Endodermal cell (in vitro differentiated cells): Measurements from ENCODE around the gene TCF25. TPM values are rescaled to one million over a fixed set of nuclear protein-coding genes. Genes with fewer than 3 reads are reported as not detected.

Experiments
- DNase-seq: peaks from one replicate; pipeline ENCODE4 v3.0.0-alpha.2; 2017
- H3K27ac ChIP-seq: 2 replicates; pipeline ENCODE4 v1.5.1; 2013; ENCODE audit warnings: mild to moderate bottlenecking, low read depth, low read length, moderate library complexity
- H3K27me3 ChIP-seq: 2 replicates; pipeline ENCODE4 v1.6.1; 2013; ENCODE audit warnings: mild to moderate bottlenecking, low read length, moderate library complexity; ENCODE audit not compliant: insufficient read depth, control insufficient read depth, poor library complexity, severe bottlenecking
- H3K36me3 ChIP-seq: 2 replicates; pipeline ENCODE4 v1.7.0; 2013; ENCODE audit warnings: mild to moderate bottlenecking, low read length, moderate library complexity; ENCODE audit not compliant: control insufficient read depth, insufficient read depth
- H3K4me1 ChIP-seq: one replicate; pipeline ENCODE4 v1.7.0; 2013; ENCODE audit warnings: low read length; ENCODE audit not compliant: control insufficient read depth, insufficient read depth
- H3K4me3 ChIP-seq: 2 replicates; pipeline ENCODE4 v1.5.1; 2013; ENCODE audit warnings: mild to moderate bottlenecking, low read length, moderate library complexity
- H3K9ac ChIP-seq: 2 replicates; pipeline ENCODE4 v1.6.1; 2013; ENCODE audit warnings: mild to moderate bottlenecking, low read length, moderate library complexity; ENCODE audit not compliant: poor library complexity, severe bottlenecking; ENCODE audit errors: extremely low read depth
- H3K9me3 ChIP-seq: 2 replicates; pipeline ENCODE4 v1.6.1; 2013; ENCODE audit warnings: mild to moderate bottlenecking, low read length, moderate library complexity; ENCODE audit not compliant: control insufficient read depth
- H3K27ac Mint-ChIP-seq: 2 replicates; pipeline ENCODE4 v1.8.0; 2020; ENCODE audit warnings: mixed read lengths
- H3K27me3 Mint-ChIP-seq: 2 replicates; pipeline ENCODE4 v1.8.0; 2021; ENCODE audit warnings: mild to moderate bottlenecking, mixed read lengths; ENCODE audit not compliant: insufficient read depth
- H3K36me3 Mint-ChIP-seq: 2 replicates; pipeline ENCODE4 v1.8.0; 2020; ENCODE audit warnings: low read depth, mixed read lengths
- H3K4me1 Mint-ChIP-seq: 2 replicates; pipeline ENCODE4 v1.8.0; 2020; ENCODE audit warnings: mixed read lengths
- H3K4me3 Mint-ChIP-seq: 2 replicates; pipeline ENCODE4 v1.8.0; 2020; ENCODE audit warnings: mild to moderate bottlenecking, moderate library complexity, mixed read lengths
- H3K9me3 Mint-ChIP-seq: 2 replicates; pipeline ENCODE4 v1.8.0; 2020; ENCODE audit warnings: mild to moderate bottlenecking, mixed read lengths
- CTCF ChIP-seq: fragments of 200-600 bp; sonication (generic); conservative IDR thresholded peaks from 2 replicates; pipeline ENCODE4 v1.5.0; 2021; ENCODE audit warnings: antibody characterized with exemption, mild to moderate bottlenecking
- WGBS, 2 experiments: methylation state at CpG; one replicate each; pipeline versions ENCODE4 v1.1.5 to v1.1.7; 2013; ENCODE audit warnings: missing lambda C conversion rate in 2 of 2, mixed read lengths in 1 of 2; ENCODE audit not compliant: insufficient coverage in 1 of 2, insufficient read length in 1 of 2; 5-methylcytosine and 5-hydroxymethylcytosine counted together
- total RNA-seq, 2 donors: library from RNA; stranded (reverse); fragmentation: NEBNext Ultra II Directional in 1 of 2; extraction: Animal tissue kit (Norgen Biotek cat#: 25700) in 1 of 2; gene quantifications; 2 replicates in 1 of 2; 3 replicates in 1 of 2; pipeline ENCODE4 v1.2.1, GENCODE V29; 2021

The TCF25 gene
- total RNA-seq, 2 donors from 2014 or later = 172 to 176 TPM

GRCh38 chr16:89922477-89922883, 49.1 kb downstream of the TCF25 start:
- peaks cover 14% of the 10 kb centered on the region for H3K4me1 Mint-ChIP-seq
- peak overlapping the region; percentile 88 for H3K4me3 ChIP-seq
- H3K27me3 Mint-ChIP-seq = peaks cover 37% of the 10 kb centered on the region
- 0% methylated on average over 15 to 31 of the region's 31 CpGs for WGBS, 2 experiments
- no peaks in the 10 kb centered on the region for H3K9me3 Mint-ChIP-seq
- no peak for TF ChIP-seq CTCF
- H3K4me1 ChIP-seq = no peaks in the 10 kb centered on the region
- H3K9ac ChIP-seq = peak overlapping the region; percentile 66
- H3K36me3 Mint-ChIP-seq = peaks cover 1% of the 10 kb centered on the region
- no peaks in the 10 kb centered on the region for H3K9me3 ChIP-seq
- peak overlapping the region; percentile 94 for H3K27ac Mint-ChIP-seq
- H3K27me3 ChIP-seq = no peaks in the 10 kb centered on the region
- peaks cover 2% of the 10 kb centered on the region for H3K36me3 ChIP-seq
- H3K4me3 Mint-ChIP-seq = peak overlapping the region; percentile 79
- H3K27ac ChIP-seq = peak overlapping the region; percentile 93
- DNase-seq = peak; percentile 92

GRCh38 chr16:89922884-89923639, 49.7 kb downstream of the TCF25 start, which contains the start of gene TUBB3:
Gene TUBB3, plus strand, starts transcription at chr16:89923342. Its CDS starts 60 bp downstream, at chr16:89923402.
- Histone ChIP-seq H3K27ac (peak within 1 kb of the TSS; percentile 93), H3K9me3 (no peaks in the 10 kb centered on the region), H3K4me3 (peak within 1 kb of the TSS; percentile 88), H3K4me1 (no peaks in the 10 kb centered on the region), H3K27me3 (no peaks in the 10 kb centered on the region), H3K9ac (peak within 1 kb of the TSS; percentile 69), H3K36me3 (peaks cover 8% of the 10 kb centered on the region)
- Mint-ChIP-seq H3K4me3 (peak within 1 kb of the TSS; percentile 79), H3K4me1 (peaks cover 14% of the 10 kb centered on the region), H3K36me3 (peaks cover 5% of the 10 kb centered on the region), H3K27ac (peak within 1 kb of the TSS; percentile 94), H3K9me3 (no peaks in the 10 kb centered on the region), H3K27me3 (peaks cover 37% of the 10 kb centered on the region)
- 0% methylated on average over 15 to 88 of the region's 88 CpGs for WGBS, 2 experiments
- peak; percentile 23 for TF ChIP-seq CTCF
- DNase-seq = peak; percentile 93

- H3K27me3 ChIP-seq = no peaks in the 10 kb centered on the region
- H3K36me3 Mint-ChIP-seq = peaks cover 5% of the 10 kb centered on the region
- no peaks in the 10 kb centered on the region for H3K4me1 ChIP-seq
- peaks cover 35% of the 10 kb centered on the region for H3K27me3 Mint-ChIP-seq
- peak overlapping the region; percentile 79 for H3K4me3 Mint-ChIP-seq
- no peak overlapping the region for H3K27ac Mint-ChIP-seq
- WGBS, 2 experiments = 0 to 1% methylated on average over 6 to 41 of the region's 41 CpGs
- H3K9ac ChIP-seq = peak overlapping the region; percentile 69
- peak overlapping the region; percentile 93 for H3K27ac ChIP-seq
- DNase-seq = peak; percentile 85
- H3K9me3 ChIP-seq = no peaks in the 10 kb centered on the region
- peaks cover 14% of the 10 kb centered on the region for H3K4me1 Mint-ChIP-seq
- TF ChIP-seq CTCF = no peak
- H3K4me3 ChIP-seq = peak overlapping the region; percentile 84
- H3K36me3 ChIP-seq = peaks cover 11% of the 10 kb centered on the region
- no peaks in the 10 kb centered on the region for H3K9me3 Mint-ChIP-seq
These were observed 50.4 kb downstream of the TCF25 start for GRCh38 chr16:89923640-89924296.
